ENCODE results near the gene EVA1C. TPM values are rescaled to one million over a fixed set of nuclear protein-coding genes. Genes with fewer than 3 reads are reported as not detected.
"Not testable (repeated sequence)": the region's sequence is repeated elsewhere in the genome, so short reads cannot be mapped to it uniquely, and the experiment has no call there.

EVA1C gene
- total and polyA plus RNA-seq, 12 donors = 12.1 to 42.9 (median 14.0) TPM

DNA sequence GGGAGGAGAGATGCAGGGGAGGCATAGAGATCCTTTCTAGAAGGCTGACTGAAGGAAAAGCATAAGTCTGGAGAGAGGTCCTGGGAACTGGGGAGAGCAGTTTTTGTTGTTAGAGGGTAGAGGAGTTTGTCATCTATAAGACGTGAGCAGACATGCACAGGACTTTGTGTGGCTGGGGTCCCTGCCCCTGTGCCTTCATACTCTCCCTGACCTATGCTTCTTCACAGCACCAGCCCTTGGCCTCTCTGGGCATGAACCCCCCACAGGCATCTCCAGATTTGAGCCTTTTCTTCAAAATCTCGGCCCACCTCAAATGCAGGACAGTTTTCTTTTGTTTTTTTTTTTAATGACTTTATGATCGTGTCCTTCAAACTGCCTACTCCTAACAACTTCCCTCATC is 79.9 kb downstream of the EVA1C start:
- 83 to 88% methylated on average over 3 of the region's 3 CpGs for WGBS, 2 donors
- TF ChIP-seq, protein P1, sequence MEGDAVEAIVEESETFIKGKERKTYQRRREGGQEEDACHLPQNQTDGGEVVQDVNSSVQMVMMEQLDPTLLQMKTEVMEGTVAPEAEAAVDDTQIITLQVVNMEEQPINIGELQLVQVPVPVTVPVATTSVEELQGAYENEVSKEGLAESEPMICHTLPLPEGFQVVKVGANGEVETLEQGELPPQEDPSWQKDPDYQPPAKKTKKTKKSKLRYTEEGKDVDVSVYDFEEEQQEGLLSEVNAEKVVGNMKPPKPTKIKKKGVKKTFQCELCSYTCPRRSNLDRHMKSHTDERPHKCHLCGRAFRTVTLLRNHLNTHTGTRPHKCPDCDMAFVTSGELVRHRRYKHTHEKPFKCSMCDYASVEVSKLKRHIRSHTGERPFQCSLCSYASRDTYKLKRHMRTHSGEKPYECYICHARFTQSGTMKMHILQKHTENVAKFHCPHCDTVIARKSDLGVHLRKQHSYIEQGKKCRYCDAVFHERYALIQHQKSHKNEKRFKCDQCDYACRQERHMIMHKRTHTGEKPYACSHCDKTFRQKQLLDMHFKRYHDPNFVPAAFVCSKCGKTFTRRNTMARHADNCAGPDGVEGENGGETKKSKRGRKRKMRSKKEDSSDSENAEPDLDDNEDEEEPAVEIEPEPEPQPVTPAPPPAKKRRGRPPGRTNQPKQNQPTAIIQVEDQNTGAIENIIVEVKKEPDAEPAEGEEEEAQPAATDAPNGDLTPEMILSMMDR (IDR thresholded peaks at IDR 0.05) = no peak
- no peak for DNase-seq

DNA sequence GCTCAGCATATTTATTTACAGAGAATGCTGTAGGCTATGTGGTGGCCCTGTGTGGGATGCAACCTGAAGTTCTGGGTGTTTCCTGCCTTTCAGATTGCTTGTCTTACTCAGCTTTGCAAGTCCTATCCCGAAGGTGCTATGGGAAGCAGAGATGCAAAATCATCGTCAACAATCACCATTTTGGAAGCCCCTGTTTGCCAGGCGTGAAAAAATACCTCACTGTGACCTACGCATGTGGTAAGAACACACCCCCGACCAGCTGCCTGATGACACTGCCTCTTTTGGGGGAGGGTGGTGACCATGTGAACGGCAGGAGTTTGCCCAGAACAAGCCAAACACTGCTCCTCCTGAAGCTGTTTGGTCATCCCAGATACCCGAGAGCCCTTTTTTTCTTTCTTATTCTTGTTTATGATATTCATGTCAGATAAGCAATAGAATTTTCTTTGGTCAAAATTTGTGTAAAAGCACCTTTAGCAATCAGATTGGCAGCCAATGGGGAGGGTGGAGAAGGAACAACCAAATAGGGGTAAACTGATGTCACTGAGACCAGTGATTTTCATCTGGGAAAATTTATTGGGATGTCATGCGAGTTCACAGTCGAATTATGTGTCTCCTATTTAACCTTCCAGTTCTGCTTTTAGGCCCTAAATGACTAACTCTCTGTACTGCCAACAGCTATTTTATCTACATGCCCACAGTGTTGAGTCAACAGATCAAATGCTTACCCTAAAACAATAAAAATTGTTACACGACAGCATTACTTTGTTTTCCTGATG is 82.6 kb downstream of the EVA1C start:
- no peak for DNase-seq
- Histone ChIP-seq H3K27me3 (no peaks in the 10 kb centered on the region), H3K4me3 (no peak overlapping the region), H3K9me3 (no peaks in the 10 kb centered on the region), H3K4me1 (peaks cover 11 to 76% (median 44%) of the 10 kb centered on the region in 9 donors), H3K27ac (peak overlapping the region in 4 of 10 donors; percentile 8 to 62 (median 16)), H3K36me3 (peaks cover 0 to 45% (median 7%) of the 10 kb centered on the region in 9 donors)
- intact Hi-C loops (cut with DNase I) = loop anchor here in 1 of 10 donors (5.0 kb wide), 1 partner anchor 78 kb away; no protein-coding TSS in a partner anchor
- TF ChIP-seq, protein P1 (IDR thresholded peaks at IDR 0.05) = no peak
- WGBS, 2 donors = 82 to 91% methylated on average over 10 of the region's 10 CpGs
- ATAC-seq = no peak

More for the DNA sequence above, 79.9 kb downstream of the EVA1C start:
- Histone ChIP-seq H3K4me1 (peaks cover 0 to 49% (median 24%) of the 10 kb centered on the region in 9 donors), H3K36me3 (peaks cover 0 to 46% (median 7%) of the 10 kb centered on the region in 9 donors), H3K4me3 (no peak overlapping the region), H3K27ac (peak overlapping the region in 1 of 10 donors; percentile 70), H3K9me3 (peaks cover 0 to 10% (median 0%) of the 10 kb centered on the region in 11 donors), H3K27me3 (no peaks in the 10 kb centered on the region)
- intact Hi-C loops (cut with DNase I) = no loop called here
- ATAC-seq = no peak

DNA sequence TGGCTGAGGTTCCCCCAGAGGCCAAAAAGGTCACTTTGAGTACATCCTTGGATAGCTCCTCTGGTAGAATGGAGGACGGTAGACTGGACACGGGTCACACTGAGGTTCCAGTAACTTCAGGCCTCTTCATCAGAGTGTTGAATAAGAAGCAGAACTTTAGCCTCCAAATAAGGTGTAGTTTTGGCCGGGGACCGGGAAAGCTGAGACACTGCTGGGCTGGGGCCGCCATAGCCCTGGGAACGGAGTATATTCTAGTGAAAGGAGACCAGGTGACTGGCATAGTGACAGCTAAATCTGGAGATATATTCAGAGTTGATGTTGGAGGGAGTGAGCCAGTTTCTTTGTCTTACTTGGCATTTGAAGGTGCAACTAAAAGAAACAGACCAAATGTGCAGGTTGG is 84.1 kb downstream of the EVA1C start:
- ATAC-seq (peak in 1 of 8 donors; percentile 31), DNase-seq (no peak)
- H3K27me3 ChIP-seq = no peaks in the 10 kb centered on the region
- H3K27ac ChIP-seq = peak overlapping the region in 3 of 10 donors; percentile 20 to 33 (median 22)
- intact Hi-C loops (cut with DNase I) = loop anchor here in 1 of 10 donors (5.0 kb wide), 1 partner anchor 79 kb away; no protein-coding TSS in a partner anchor
- no peak overlapping the region for H3K4me3 ChIP-seq
- 88 to 91% methylated on average over 6 of the region's 6 CpGs for WGBS, 2 donors
- H3K9me3 ChIP-seq = no peaks in the 10 kb centered on the region
- peaks cover 0 to 46% (median 7%) of the 10 kb centered on the region in 9 donors for H3K36me3 ChIP-seq
- H3K4me1 ChIP-seq = peaks cover 11 to 84% (median 48%) of the 10 kb centered on the region in 9 donors
- TF ChIP-seq, protein P1 (IDR thresholded peaks at IDR 0.05) = no peak

DNA sequence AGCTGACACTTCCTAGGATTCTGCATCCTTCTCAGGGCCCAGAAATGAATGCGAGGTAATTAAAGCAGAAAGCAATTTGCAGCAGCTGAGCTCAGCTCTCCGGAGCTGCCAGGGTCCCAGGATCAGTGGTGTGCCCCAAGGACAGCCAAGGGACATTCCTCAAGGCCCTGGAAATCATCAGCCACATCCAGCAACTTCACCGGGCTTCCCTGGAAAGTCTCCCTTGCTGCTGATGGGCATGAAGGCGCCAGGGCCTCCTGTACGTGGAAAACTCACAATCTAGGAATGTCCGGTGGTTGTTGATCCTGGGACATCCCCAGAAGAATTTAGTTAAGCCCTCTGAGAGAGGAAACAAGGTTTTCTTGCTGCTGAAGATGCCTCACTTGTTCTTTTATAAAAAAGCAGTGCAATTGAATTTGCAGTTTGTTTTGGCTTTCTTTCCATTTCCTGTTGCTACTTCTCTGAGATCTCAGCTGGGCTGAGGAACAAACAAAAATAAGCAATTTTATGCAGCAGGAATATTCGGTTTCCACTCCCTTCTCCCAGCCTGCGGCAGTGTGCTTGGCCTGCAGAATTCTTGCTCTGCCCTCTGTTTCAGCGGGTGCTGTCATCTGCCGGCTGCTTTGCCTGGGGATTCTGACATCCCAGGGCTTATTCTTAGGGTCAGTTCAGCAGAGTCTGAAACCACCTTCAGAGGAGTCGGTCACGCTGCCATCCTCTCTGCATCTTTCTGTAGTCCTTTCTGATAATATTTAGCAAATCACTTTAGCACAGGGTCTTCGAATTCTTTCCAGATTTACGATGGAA is 86.9 kb downstream of the EVA1C start:
- peak overlapping the region in 2 of 10 donors; percentile 2 to 22 for H3K4me3 ChIP-seq
- 27 to 28% methylated on average over 14 of the region's 14 CpGs for WGBS, 2 donors
- peaks cover 0 to 67% (median 12%) of the 10 kb centered on the region in 9 donors for H3K36me3 ChIP-seq
- peak in 1 of 2 donors; percentile 68 for DNase-seq
- H3K27ac ChIP-seq = peak overlapping the region; percentile 34 to 83 (median 74)
- H3K9me3 ChIP-seq = no peaks in the 10 kb centered on the region
- no peaks in the 10 kb centered on the region for H3K27me3 ChIP-seq
- TF ChIP-seq, protein P1 (IDR thresholded peaks at IDR 0.05) = peak in 3 of 9 donors; percentile 25 to 44 (median 30)
- peaks cover 11 to 59% (median 33%) of the 10 kb centered on the region in 9 donors for H3K4me1 ChIP-seq
- intact Hi-C loops (cut with DNase I) = loop anchor here in 2 of 10 donors (1.0 to 5.0 kb wide), 2 partner anchors 22 to 82 kb away; no protein-coding TSS in a partner anchor
- ATAC-seq = peak; percentile 51 to 85 (median 75)

DNA sequence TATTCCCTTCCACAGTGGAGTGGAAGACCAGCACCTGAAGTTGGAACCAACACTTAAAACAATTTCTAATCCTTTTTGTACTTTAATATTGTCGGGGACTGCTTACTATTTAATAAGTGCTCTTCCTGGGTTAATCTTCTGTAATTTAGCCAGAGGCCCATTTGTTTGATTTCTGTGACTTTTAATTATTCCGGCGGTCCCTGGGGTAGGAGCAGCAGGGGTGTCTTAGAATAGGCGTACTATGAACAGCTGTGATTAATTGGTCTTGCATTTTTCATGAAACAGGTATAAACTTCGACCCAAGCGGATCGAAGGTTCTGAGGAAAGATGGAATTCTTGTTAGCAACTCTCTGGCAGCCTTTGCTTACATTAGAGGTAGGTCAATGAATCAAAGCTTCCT is 91.1 kb downstream of the EVA1C start:
- H3K27ac ChIP-seq; H3K9me3 ChIP-seq; ATAC-seq; intact Hi-C loops (cut with DNase I); H3K27me3 ChIP-seq; DNase-seq; H3K4me3 ChIP-seq: not testable (repeated sequence)
- WGBS, 2 donors = 97 to 98% methylated on average over 7 of the region's 7 CpGs
- Histone ChIP-seq H3K4me1 (peaks cover 14 to 44% (median 21%) of the 10 kb centered on the region in 9 donors), H3K36me3 (peaks cover 0 to 60% (median 11%) of the 10 kb centered on the region in 9 donors)

DNA sequence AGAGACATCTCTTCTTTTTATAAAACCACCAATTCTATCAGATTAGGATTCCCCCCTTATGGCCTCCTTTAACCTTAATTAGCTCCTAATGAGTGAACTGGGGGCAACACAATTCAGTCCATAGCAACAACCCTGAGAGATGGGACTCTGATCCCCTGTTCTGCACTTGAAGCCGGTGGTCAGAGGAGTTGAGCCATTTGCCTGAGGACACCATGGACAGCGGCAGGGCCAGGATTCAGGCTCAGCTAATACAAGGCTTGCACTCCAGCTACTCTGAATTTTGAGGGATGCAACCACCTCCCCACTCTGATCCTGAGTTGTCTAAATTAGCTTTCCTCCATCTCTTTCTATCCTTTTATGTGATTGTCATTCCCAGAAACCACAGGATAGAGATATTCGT is 93.3 kb downstream of the EVA1C start:
- H3K27me3 ChIP-seq; intact Hi-C loops (cut with DNase I); ATAC-seq; DNase-seq; H3K27ac ChIP-seq; H3K9me3 ChIP-seq; H3K4me3 ChIP-seq: not testable (repeated sequence)
- Histone ChIP-seq H3K4me1 (peaks cover 6 to 32% (median 9%) of the 10 kb centered on the region in 9 donors), H3K36me3 (peaks cover 0 to 79% (median 11%) of the 10 kb centered on the region in 9 donors)
- WGBS, 2 donors = 88 to 93% methylated on average over 3 of the region's 3 CpGs

Measured in heart right ventricle (tissue), 16 donors.